ENCODE data around the gene CNTROB.

DNA sequence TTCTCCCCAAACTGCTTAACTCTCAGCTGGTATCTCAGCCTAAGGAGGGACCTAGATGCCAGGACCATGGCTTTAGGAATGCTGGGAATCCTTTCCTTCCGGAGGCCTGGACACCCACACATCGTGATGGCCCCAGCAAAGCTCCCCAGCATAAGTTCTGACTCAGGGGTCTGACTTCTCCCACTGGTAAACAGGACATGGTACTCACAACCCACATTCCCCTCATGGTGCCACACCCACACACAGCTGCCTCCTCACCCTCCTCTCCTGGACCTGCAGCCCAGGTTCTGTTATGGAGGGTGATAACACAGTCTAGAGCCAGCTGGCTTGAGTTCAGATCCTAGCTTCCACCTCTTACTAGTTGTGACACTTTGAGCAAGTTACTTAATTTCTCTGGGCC, 15.2 kb upstream of the CNTROB start:
- TF ChIP-seq CTCF (IDR thresholded peaks at IDR 0.05) (no peak), NR1H2 (CRISPR knock-in tag; IDR thresholded peaks at IDR 0.05) (no peak), CREM (CRISPR knock-in tag; IDR thresholded peaks at IDR 0.05) (no peak), ESRRA (CRISPR knock-in tag; IDR thresholded peaks at IDR 0.05; ENCODE audit: borderline replicate concordance) (no peak), NFE2L1 (CRISPR knock-in tag; IDR thresholded peaks at IDR 0.05) (no peak), TEAD4 (CRISPR knock-in tag; IDR thresholded peaks at IDR 0.05) (no peak), MAX (CRISPR knock-in tag; IDR thresholded peaks at IDR 0.05) (no peak), SP1 (CRISPR knock-in tag; conservative IDR thresholded peaks at IDR 0.05) (no peak), AFF4 (CRISPR knock-in tag; IDR thresholded peaks at IDR 0.05; ENCODE audit: borderline replicate concordance) (no peak), CREB1 (CRISPR knock-in tag; IDR thresholded peaks at IDR 0.05) (no peak)
- TF ChIP-seq, protein P1, sequence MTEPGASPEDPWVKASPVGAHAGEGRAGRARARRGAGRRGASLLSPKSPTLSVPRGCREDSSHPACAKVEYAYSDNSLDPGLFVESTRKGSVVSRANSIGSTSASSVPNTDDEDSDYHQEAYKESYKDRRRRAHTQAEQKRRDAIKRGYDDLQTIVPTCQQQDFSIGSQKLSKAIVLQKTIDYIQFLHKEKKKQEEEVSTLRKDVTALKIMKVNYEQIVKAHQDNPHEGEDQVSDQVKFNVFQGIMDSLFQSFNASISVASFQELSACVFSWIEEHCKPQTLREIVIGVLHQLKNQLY (CRISPR knock-in tag; IDR thresholded peaks at IDR 0.05) = no peak
